NCI-H187 (cell line): ENCODE results near the gene LPA.
"Not testable (repeated sequence)": the region's sequence is repeated elsewhere in the genome, so short reads cannot be mapped to it uniquely, and the experiment has no call there.

Experiments used
- DNase-seq, 2 experiments: peaks; one replicate each; lab custom pipeline; 2025; lab: John Stamatoyannopoulos, UW

LPA gene

DNA sequence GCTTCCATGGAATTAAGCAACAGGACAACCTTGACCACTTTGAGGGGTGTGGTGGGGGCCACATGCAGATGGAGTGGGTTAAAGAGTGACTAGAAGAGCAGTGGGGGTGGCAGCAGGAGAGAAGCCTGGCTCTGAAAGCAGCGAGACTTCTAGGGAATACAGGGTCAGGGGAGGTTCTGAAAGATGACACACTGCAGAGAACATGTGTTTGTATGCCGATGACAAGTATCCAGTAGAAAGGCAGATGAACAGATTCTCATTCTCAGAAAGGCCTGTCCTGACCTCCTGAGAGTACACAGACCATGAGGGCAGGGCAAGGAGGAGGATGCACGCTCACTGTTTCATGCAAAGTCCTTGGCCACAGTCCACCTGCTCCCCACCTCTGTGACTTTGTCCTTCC, 2.9 kb downstream of the LPA start:
- no peak for DNase-seq

- no peak for DNase-seq
These were observed 4.5 kb downstream of the LPA start for GRCh38 chr6:160659562-160659961.

GRCh38 chr6:160634706-160635105, 29.4 kb downstream of the LPA start:
- DNase-seq = no peak

DNA sequence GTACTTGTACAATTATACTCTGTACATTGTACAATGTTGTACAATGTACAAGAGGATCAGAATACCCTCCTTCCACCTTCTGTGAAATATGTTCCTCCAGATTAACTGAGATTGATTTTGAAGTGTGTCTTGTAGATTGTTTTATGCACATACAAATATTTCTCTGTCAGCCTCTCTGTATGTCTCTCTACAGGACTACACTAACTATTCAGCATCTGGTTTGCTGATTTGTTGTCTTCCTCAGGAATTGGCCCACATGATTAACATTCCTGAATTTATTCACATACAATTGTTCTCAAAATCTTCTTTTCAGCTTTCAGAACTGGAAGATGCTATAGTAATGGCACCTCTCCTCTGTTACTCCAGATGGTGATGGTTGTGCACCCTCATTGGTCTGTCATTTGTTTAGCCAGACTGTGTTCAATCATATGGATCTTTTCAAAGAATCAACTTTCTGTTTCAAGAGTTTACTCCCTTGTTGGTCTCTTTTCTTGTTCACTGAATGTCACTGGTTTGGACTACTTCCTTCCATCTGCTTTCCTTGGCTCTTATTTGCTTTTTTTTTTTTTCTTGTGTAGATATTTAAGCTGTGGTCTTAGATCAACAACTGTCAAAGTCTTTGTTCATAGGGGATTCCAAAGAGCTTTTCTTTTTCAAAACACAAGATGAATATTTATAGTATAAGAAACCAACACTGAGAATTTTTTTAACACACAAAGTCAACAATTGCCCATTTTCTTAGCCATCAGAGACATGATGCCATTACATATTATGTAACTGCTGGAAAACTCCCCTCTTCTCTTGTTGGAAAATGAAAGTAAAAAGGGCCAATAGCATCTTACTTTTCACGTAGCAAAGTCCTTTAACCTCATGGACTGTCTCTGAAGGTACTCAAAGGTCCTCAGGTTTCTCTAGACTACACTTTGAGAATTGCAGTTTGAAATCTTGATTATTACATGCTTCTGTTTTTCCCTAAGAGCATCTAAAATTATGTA, 67.9 kb downstream of the LPA start:
- no peak for DNase-seq

DNA sequence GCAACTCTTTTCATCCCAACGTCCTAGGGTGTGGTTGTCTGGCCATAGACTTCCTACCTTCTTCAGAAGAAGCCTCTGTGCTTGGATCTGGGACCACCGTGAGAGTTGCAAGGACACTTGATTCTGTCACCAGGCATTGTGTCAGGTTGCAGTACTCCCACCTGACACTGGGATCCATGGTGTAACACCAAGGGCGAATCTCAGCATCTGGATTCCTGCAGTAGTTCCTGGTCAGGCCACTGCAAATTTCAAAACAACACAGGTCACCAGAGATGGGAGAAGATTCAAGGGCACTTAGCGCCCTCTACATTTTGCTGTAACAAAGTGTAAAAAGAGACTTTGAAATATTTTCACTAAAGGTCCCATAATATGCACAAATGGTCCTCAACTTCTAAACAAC, 68.8 kb downstream of the LPA start:
- not testable (repeated sequence) for DNase-seq

GRCh38 chr6:160586374-160586773, 77.7 kb downstream of the LPA start:
- DNase-seq = no peak

GRCh38 chr6:160583794-160584193, 80.3 kb downstream of the LPA start:
- DNase-seq = no peak

DNA sequence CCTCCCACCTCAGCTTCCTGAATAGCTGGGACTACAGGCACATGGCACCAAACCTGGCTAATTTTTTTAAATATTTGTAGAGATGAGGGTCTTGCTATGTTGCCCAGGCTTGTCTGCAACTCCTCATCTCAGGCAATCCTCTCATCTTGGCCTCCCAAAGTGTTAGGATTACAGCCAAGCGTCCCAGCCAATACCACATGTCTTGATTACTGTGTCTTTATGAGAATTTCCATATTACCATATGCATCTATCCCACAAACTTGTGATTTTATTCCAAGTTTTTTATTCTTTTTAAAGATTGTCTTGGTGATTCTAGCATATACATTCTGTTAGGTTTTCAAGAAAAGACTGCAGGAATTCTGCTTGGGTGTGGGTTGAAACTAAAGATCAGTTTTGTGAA, 82.7 kb downstream of the LPA start:
- DNase-seq = no peak

GRCh38 chr6:160578515-160578914, 85.6 kb downstream of the LPA start:
- DNase-seq = not testable (repeated sequence)

- no peak for DNase-seq
These were observed 90.1 kb downstream of the LPA start for GRCh38 chr6:160573943-160574342.

DNA sequence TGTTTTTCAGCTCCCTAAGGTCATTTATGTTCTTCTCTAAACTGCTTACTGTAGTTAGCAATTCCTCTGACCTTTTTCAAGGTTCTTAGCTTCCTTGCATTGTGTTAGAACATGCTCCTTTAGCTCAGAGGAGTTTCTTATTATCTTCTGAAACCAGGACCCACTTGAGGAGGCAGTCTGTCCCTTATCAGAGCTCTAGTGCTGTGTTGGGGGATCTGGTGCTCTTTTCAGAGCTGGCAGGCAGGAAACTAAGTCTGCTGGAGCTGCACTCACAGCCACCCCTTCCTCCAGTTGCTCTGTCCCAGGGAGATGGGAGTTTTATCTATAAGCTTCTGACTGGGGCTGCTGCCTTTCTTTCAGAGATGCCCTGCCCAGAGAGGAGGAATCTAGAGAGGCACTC, 92.9 kb downstream of the LPA start:
- DNase-seq = not testable (repeated sequence)

GRCh38 chr6:160544802-160545201, 119.3 kb downstream of the LPA start:
- DNase-seq = no peak

GRCh38 chr6:160535270-160535669, 128.8 kb downstream of the LPA start:
- no peak for DNase-seq

GRCh38 chr6:160534050-160534696, 129.9 kb downstream of the LPA start:
- no peak for DNase-seq

DNA sequence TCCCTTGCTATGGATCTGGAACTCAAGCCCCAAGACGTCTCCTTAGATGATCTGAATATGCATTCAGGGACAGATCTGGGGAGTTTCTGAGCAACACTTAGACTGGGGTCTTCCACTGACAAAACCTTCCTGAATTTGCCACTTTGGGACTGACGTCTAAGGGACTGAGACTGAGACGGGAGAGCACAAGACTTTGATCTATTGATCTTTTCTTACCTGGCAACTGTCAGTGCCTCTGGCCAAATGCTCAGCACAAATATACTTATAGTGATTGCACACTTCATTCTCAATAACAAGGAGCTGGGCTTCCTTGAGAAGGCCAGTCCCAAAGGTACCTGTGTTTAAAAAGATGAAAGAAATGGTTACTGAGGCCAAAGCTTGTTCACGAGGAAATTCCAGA, 131.8 kb downstream of the LPA start:
- DNase-seq = no peak

- no peak for DNase-seq
These were observed 132.2 kb downstream of the LPA start for GRCh38 chr6:160531826-160532225.

GRCh38 chr6:160529524-160529923, 134.6 kb downstream of the LPA start:
- not testable (repeated sequence) for DNase-seq

DNA sequence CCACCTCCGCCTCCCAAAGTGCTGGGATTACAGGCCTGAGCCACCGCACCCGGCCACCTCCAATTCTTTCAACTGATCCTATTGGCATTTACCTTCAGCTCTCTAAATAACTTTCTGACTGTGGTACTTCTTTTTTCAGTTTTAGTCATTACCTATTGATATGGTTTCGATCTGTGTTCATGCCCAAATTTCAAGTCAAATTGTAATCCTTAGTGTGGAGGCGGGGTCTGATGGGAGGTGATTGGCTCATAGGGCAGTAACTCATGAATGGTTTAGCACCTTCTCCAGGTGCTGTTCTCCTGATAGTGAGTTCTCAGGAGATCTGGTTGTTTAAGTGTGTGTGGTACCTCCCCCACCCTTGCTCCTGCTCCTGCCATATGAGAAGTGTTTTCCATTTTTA, 140.9 kb downstream of the LPA start:
- no peak for DNase-seq

- DNase-seq = no peak
These were observed 143.8 kb downstream of the LPA start for GRCh38 chr6:160520043-160520904.

DNA sequence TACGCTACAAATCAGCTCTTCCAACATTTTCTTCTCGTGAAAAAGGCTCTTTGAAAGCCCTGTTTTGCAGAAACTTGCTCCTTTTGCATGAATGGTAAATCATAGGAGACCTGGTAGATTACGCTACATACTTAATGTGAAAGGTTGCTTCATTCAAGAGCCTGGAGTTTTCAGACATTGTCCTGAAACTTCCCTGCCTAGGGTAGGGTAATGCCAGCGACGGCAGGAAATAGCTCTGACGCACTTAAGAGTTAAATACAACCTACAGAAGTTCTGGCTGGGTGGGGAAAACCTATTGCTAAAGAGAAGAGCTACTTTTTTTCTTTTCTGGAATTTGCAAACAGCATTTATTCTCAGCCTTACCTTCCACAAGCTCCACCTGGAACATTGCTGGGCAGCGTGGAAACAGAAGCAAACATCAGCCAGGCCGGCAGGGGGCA, 144.5 kb downstream of the LPA start:
- no peak for DNase-seq

DNA sequence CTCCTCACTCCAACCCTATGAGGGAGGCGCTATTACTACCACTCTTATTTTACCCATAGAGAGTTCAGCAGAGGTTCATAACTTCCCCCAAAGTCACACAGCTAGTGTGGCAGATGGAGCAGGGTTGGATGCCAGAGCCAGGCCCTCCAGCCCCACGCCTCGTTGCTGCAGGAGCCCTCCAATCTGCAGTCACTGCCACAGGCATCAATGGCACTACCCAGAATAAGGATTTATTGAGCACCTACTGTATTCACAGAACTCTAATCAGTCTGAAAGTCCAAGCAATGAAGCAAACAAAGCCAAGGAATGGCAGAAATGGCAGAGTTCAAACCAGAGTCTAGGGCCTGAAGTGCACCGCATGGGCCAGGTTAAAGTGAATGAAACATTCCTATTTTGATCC, 144.9 kb downstream of the LPA start:
- no peak for DNase-seq

GRCh38 chr6:160513836-160514235, 150.2 kb downstream of the LPA start:
- no peak for DNase-seq
